GM19238 (cell line): ENCODE measurements around the gene ZBTB4.
A peak's percentile ranks its signal among the peaks of the same experiment; 100 is the strongest.
"Not testable (repeated sequence)": the region's sequence is repeated elsewhere in the genome, so short reads cannot be mapped to it uniquely, and the experiment has no call there.

Source experiments
- DNase-seq: peaks from one replicate; pipeline ENCODE4 v3.0.0; 2011; ENCODE audit warnings: low spot score; ENCODE audit not compliant: insufficient read length

Gene ZBTB4

DNA sequence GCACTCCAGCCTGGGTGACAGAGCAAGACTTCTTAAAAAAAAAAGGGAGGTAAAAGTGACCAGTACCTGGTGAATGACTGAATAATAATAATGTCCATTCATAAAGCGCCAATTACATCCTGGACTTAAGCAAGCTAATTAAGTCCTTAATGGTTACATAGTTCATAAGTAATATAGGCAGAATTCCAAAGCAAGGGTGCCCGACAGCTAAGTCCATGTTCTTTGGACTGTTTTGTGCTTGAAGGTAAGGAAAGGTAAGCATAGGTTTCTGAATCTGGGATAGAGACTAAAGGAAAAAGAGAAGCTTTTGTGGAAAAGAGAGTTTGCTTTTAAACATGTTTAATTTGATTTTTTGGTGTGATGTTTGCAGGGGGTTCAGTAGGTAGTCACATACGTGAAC, 14.5 kb upstream of the ZBTB4 start:
- DNase-seq = no peak

DNA sequence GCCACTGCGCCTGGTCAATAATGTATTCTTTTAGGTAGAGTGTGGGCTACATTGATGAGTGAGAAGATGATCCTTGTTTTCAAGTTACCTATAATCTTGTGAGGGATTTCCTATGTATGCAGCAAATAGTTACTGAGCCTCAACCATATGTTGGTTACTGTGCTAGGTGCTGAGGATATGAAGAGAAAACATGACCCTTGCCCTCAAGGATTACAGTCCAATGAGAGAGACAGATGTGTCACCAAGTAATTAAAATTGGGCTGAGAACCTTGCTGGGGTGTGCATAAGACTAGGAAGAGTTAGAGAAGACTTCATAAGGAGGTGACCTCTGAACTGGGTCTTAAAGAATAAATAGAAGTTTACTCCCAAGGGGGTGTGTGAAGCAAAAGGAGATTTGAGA, 12.2 kb upstream of the ZBTB4 start:
- no peak for DNase-seq

- no peak for DNase-seq
Observed at GRCh38 chr17:7490144-7490543, 10.7 kb upstream of the ZBTB4 start.

DNA sequence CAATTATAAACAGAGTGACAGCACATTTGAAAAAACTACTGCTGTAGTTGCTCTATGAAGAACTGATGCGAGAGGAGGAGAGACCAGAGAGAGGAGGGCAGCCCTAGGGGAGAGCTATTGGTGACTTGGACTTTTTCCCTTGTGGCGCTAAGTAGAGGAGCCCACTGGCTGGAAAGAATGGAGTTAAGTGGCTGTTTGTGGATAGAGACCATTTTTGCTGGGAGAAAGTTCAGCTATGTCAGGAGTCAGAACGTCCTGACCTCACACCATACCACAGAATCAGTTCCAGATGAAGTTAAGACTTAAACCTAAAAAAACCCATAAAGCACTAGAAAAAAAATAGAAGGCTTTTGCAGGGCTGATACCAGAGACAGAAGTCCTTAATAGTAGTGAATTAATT, 6.8 kb upstream of the ZBTB4 start:
- no peak for DNase-seq

- no peak for DNase-seq
Observed at GRCh38 chr17:7484919-7485377, 5.5 kb upstream of the ZBTB4 start.

- peak; percentile 93 for DNase-seq
Observed at GRCh38 chr17:7484067-7484918, 4.9 kb upstream of the ZBTB4 start, which contains the start of gene POLR2A. Gene POLR2A, plus strand, starts transcription at chr17:7484366.

DNA sequence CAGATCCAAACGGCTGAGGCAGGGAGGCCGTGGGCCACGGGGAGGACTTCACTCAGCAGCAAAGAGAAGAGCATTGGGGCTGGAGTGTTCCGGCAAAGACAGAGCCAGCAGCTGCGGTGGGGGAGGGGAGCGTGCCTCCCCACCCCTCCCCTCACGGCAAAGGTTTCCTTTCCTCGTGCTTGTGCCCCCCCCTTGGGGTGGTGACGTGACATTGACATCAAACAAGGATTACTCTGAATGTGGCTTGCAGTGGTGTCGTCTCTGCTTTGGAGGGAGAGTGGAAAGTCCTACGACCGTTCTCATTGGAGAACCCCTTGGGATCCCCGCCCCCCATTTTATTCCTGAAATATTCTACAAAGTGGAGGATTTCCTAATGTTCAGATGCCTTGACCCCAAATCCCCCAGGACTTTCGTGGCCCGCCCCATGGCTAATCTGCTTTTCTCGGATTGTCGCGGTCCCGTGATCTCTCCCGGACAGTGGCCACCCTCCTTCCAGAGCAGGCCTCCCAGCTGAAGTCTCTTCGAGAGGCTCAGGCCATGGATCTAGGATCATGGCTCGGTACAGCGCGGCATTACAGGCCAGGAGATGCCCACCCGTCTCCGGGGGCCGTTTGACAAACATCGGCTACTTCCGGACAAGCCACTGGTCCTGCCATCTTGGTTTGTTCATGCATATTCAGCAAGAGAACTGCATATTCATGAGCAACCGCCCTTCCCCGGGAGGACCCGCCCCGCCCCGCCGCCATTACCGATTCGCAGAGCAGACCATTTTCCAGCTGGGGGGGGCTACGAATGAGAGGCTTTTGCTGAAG, 4.0 kb upstream of the ZBTB4 start:
- DNase-seq = peak; percentile 81

GRCh38 chr17:7482742-7483088, 3.3 kb upstream of the ZBTB4 start:
- not testable (repeated sequence) for DNase-seq

DNA sequence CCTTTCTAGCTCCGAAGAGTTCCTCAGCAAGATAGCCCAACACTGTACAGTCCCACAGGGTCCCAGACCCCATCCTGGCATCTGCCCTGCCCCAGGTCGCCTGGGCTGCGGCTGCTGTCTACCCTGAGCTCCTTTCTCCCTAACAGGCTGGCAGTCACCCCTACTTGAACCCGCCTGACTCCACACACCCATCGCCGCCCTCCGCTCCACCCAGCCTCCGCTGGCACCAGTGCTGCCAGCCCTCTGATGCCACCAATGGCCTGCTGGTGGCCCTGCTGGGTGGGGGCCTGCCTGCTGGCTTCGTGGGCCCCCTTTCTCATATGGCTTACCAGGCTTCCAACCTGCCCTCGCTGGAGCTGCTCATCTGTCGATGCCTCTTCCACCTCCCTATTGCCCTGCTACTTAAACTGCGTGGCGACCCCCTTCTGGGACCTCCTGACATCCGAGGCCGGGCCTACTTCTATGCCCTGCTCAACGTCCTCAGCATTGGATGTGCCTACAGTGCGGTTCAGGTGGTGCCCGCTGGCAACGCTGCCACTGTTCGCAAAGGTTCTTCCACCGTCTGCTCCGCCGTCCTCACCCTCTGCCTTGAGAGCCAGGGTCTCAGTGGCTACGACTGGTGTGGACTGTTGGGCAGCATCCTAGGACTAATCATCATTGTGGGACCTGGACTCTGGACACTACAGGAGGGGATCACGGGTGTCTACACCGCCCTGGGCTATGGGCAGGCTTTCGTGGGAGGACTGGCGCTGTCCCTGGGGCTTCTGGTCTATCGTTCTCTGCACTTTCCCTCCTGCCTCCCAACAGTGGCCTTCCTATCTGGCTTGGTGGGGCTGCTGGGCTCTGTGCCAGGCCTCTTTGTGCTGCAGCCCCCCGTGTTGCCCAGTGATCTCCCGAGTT, 2.7 kb upstream of the ZBTB4 start:
- not testable (repeated sequence) for DNase-seq

- not testable (repeated sequence) for DNase-seq
Observed at GRCh38 chr17:7481275-7481674, 1.8 kb upstream of the ZBTB4 start, which contains the start of gene SLC35G6. Gene SLC35G6, plus strand, starts transcription at chr17:7481446. Its CDS starts 71 bp downstream, at chr17:7481517.

DNA sequence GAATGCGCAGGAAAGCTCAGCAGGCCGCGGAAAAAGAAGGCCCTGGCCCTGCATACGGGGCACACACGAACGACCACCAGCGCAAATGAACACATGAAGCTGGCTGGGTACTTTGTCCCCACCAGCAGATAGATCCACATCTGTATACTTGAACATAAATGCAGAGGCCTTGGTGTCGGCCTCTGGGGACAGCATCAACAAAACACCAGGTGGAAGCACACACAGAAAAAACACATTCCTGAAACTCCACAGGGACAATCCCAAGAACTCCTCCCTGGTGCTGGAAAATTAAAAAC, 606 bp upstream of the ZBTB4 start:
- DNase-seq = no peak

DNA sequence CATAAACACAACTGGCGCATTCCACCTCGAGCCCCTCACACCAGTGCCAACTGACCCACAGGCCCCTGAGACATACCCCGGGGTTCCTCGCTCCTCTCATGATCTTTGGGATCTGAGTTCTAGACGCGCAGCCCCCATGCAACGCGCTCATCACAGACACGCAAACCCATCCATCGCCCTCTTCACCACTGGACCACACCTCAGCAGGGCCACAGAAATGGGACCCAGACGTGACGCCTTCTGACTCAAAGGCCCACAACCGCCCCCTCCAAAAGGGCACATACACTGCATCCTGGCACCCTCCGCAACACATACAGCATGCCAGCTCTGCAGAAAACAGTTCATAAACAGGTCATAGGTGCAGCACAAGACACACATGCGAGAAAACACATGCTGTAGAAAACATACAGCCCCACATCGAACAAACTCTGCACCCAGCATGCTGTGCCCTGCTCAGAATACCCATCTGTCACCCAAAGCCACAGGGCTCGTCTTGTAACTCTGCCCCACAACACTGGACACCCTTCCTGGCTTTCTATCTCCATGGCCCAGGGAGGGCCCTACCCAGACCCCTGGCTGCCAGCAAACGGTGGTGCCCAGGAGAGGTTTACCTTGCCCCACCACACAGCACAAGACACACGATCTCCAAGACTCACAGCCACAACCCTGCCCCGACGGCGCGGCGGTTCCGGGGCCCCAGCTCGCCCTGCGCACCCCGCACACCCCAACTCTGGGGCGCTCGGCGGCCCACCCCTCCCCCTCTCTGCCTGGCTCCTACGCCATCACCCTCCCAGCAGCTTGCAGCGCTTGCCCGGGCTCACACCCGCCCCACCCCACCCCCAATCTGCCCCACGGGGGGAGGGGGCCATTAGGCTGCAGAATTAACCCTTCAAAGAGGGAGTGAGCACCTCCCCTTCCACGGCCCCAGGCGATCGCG, 887 bp downstream of the ZBTB4 start:
- peak; percentile 60 for DNase-seq

DNA sequence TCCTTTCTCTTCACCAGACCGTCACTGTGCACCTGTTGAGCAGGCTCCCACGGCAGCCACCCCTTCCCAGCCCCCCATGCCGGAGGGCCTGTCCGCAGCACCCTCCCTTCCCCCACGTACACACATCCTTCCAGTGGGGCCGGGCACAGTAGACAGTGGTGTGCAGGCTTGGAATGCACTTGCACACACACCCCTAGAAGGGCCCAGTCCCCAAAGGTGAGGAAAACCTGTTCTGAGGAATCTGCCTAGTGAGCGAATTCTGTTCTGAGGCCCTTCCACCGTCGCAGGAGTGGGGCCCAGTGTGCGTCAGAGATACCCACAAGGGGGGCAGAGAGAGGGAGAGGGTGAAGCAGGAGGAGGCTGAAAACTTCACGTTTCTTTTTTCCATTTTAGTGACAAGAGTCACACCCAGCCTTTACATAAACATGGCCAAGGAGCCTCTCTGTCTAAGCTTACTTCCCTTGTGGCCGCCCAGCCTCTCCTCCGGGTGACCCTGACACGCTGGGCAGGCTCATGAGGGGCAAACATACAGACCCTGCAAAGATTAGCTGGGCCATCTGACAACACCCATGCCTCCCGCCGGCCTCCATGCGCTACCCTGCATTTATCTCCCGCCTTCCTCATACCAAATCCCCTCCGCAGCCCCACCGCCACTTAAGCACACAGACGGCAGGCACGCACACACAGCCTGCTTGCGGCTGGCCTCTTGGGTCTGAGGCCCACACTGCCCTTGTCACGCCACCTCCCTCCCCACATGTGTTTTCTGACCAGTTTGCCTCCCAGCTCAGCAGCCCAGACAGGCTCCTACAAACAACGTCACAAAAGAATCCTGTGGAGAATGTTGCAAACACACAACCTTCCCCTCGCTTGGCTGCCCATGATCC, 1.8 kb downstream of the ZBTB4 start:
- DNase-seq = no peak

GRCh38 chr17:7476951-7477350, 2.5 kb downstream of the ZBTB4 start:
- no peak for DNase-seq

GRCh38 chr17:7476494-7476893, 2.9 kb downstream of the ZBTB4 start:
- DNase-seq = no peak

GRCh38 chr17:7475764-7476422, 3.5 kb downstream of the ZBTB4 start:
- DNase-seq = no peak

DNA sequence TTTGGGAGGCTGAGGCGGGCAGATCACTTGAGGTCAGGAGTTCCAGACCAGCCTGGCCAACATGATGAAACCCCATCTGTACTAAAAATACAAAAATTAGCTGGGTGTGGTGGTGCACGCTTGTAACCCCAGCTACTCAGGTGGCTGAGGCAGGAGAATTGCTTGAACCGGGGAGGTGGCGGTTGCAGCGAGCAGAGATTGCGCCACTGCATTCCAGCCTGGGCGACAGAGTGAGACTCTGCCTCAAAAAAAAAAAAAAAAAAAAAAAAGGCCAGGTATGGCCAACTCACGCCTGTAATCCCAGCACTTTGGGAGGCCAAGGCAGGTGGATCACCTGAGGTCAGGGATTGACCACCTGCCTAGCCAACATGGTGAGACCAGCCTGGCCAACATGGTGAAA, 4.7 kb downstream of the ZBTB4 start:
- DNase-seq = not testable (repeated sequence)

- no peak for DNase-seq
Observed at GRCh38 chr17:7471729-7472128, 7.7 kb downstream of the ZBTB4 start.

GRCh38 chr17:7470457-7470973, 8.9 kb downstream of the ZBTB4 start:
- DNase-seq = not testable (repeated sequence)
